Panc1 (cell line): ENCODE data around the gene TTR. TPM values are rescaled to one million over a fixed set of nuclear protein-coding genes. Genes with fewer than 3 reads are reported as not detected.

Experiments
- ATAC-seq: fragments of 200-7000 bp; cut with Tn5 transposase; 2 replicates; pipeline ENCODE4 v1.9.1; 2020; ENCODE audit warnings: mild to moderate bottlenecking, moderate library complexity
- BruUV-seq: library from RNA; stranded (reverse); fragments of 400-500 nt; replicated peaks from 2 replicates; lab custom pipeline; 2021; lab: Mats Ljungman, UMichigan
- CTCF ChIA-PET: fragments of 300-600 bp; sonication (Branson Sonifier 250); formaldehyde crosslinking; loops from one replicate; lab custom pipeline; 2022; ENCODE audit warnings: antibody characterized with exemption; lab: Charles Lee
- POLR2A ChIA-PET: fragments of 300-600 bp; sonication (Branson Sonifier 250); formaldehyde crosslinking; loops from one replicate; lab custom pipeline; 2022; ENCODE audit warnings: antibody characterized with exemption; lab: Charles Lee
- DNase-seq: peaks from one replicate; pipeline ENCODE4 v3.0.0-alpha.2; 2010; ENCODE audit warnings: low read depth, low spot score
- H3K27ac ChIP-seq: 2 replicates; pipeline ENCODE4 v1.5.1; 2011; ENCODE audit warnings: mild to moderate bottlenecking, low read length, inconsistent platforms
- H3K27me3 ChIP-seq: fragments of 200-500 bp; sonication (Bioruptor generic); 2 replicates; pipeline ENCODE4 v1.6.0; 2014; ENCODE audit warnings: low read length, inconsistent platforms; ENCODE audit not compliant: control insufficient read depth, insufficient read depth
- H3K36me3 ChIP-seq: fragments of 200-500 bp; sonication (Bioruptor generic); 2 replicates; pipeline ENCODE4 v1.5.1; 2014; ENCODE audit warnings: inconsistent platforms, mild to moderate bottlenecking, low read length, moderate library complexity; ENCODE audit not compliant: control insufficient read depth, insufficient read depth
- H3K4me1 ChIP-seq: 2 replicates; pipeline ENCODE4 v1.5.1; 2011; ENCODE audit warnings: inconsistent platforms, mild to moderate bottlenecking, low read length, moderate library complexity; ENCODE audit not compliant: control insufficient read depth, insufficient read depth
- H3K4me3 ChIP-seq, 2 experiments: 2 replicates each; pipeline ENCODE4 v1.5.1; 2011 to 2012; ENCODE audit warnings: low read depth in 2 of 2, low read length in 2 of 2, mild to moderate bottlenecking in 2 of 2, inconsistent platforms in 1 of 2, moderate library complexity in 1 of 2
- H3K9me3 ChIP-seq: fragments of 200-500 bp; sonication (Bioruptor generic); 2 replicates; pipeline ENCODE4 v1.5.1; 2014; ENCODE audit warnings: low read depth, mild to moderate bottlenecking, inconsistent platforms, low read length, moderate library complexity; ENCODE audit not compliant: control insufficient read depth, insufficient read depth
- CTCF ChIP-seq: fragments of 450-650 bp; IDR thresholded peaks from 2 replicates; pipeline ENCODE4 v1.5.1; 2017; ENCODE audit warnings: mild to moderate bottlenecking
- POLR2AphosphoS5 ChIP-seq: IDR thresholded peaks from 2 replicates; pipeline ENCODE4 v1.6.1; 2012; ENCODE audit warnings: mild to moderate bottlenecking, low read depth, low read length, moderate library complexity
- REST ChIP-seq, 2 experiments: IDR thresholded peaks; 2 replicates each; pipeline ENCODE4 v1.6.1; 2011 to 2012; ENCODE audit warnings: low read depth in 2 of 2, control low read depth in 1 of 2, low read length in 1 of 2, mild to moderate bottlenecking in 1 of 2, moderate library complexity in 1 of 2; ENCODE audit not compliant: insufficient read depth in 1 of 2
- SIN3A ChIP-seq: IDR thresholded peaks from 2 replicates; pipeline ENCODE4 v1.6.1; 2012; ENCODE audit warnings: low read depth, mild to moderate bottlenecking, low read length, moderate library complexity, borderline replicate concordance; ENCODE audit not compliant: insufficient read depth
- TCF7L2 ChIP-seq: IDR thresholded peaks from 2 replicates; pipeline ENCODE4 v1.6.1; 2011; ENCODE audit warnings: mild to moderate bottlenecking, low read depth, low read length, inconsistent platforms
- in situ Hi-C: cut with HindIII; loops from 2 replicates; pipeline ENCODE4 v1.10.0; 2016; ENCODE audit warnings: low sequenced_read_pairs, low pct_unique_long_range_greater_than_20kb
- intact Hi-C: fragments of 100-400 bp; cut with micrococcal nuclease; formaldehyde crosslinking; loops from one replicate; pipeline ENCODE4 v1.10.0; 2022; ENCODE audit not compliant: unreplicated experiment
- total RNA-seq: library from RNA; stranded (reverse); gene quantifications from one replicate; pipeline ENCODE4 v1.2.1, GENCODE V29; 2021; ENCODE audit not compliant: unreplicated experiment

TTR gene
- total RNA-seq, 1 experiment from 2014 or later: 1.0 TPM

GRCh38 chr18:31647127-31647753, 55.6 kb downstream of the TTR start:
- ChIA-PET CTCF (no interaction called here), POLR2A (no interaction called here)
- no peak overlapping the region for H3K27ac ChIP-seq
- no peak for ATAC-seq
- in situ Hi-C loops (no loop called here), intact Hi-C loops (no loop called here)
- no peaks in the 10 kb centered on the region for H3K9me3 ChIP-seq
- no TSS peak for BruUV-seq
- TF ChIP-seq POLR2AphosphoS5 (no peak), SIN3A (no peak), TCF7L2 (no peak), REST (IDR thresholded peaks at IDR 0.05; ENCODE audit: insufficient read depth in 1 of 2, low read depth in 2 of 2, low read length in 1 of 2) (no peak), CTCF (no peak)
- no peaks in the 10 kb centered on the region for H3K27me3 ChIP-seq
- H3K4me1 ChIP-seq: peaks cover 23% of the 10 kb centered on the region
- no peak for DNase-seq
- no peak overlapping the region for H3K4me3 ChIP-seq
- H3K36me3 ChIP-seq: no peaks in the 10 kb centered on the region; the same call in 1 of the 2 replicates

Other genes with a start within 250 kb of the TTR start
- gene DSG4, start 215.1 kb upstream of the TTR start, total RNA-seq: not detected
- 0.03 TPM for gene DSG3, start 144.1 kb upstream of the TTR start, total RNA-seq
- 12.1 TPM for gene DSG2, start 93.7 kb upstream of the TTR start, total RNA-seq
- 36.3 TPM for gene B4GALT6, start 92.7 kb downstream of the TTR start, total RNA-seq
- not detected for gene SLC25A52, start 169.0 kb downstream of the TTR start, total RNA-seq